Fibroblast of villous mesenchyme (primary cell): ENCODE measurements around the gene BNC2. TPM values are rescaled to one million over a fixed set of nuclear protein-coding genes. Genes with fewer than 3 reads are reported as not detected.

Experiments
- DNase-seq: peaks from one replicate; pipeline ENCODE4 v3.0.0-alpha.2; 2010; ENCODE audit warnings: low read depth
- H3K4me3 ChIP-seq: 2 replicates; pipeline ENCODE4 v1.5.1; 2011; ENCODE audit warnings: low read depth, mild to moderate bottlenecking, low read length
- total RNA-seq: library from RNA; depleted of rRNA; stranded (reverse); fragments of >200 nt; gene quantifications from 2 replicates; pipeline ENCODE4 v1.2.3, GENCODE V29; 2012
- TF ChIP-seq, protein P1 (sequence below): IDR thresholded peaks from 2 replicates; pipeline ENCODE4 v1.5.1; 2012; ENCODE audit warnings: low read depth, mild to moderate bottlenecking, low read length; ENCODE audit not compliant: insufficient read depth

BNC2 gene
- total RNA-seq, 1 donor = 33.7 TPM

DNA sequence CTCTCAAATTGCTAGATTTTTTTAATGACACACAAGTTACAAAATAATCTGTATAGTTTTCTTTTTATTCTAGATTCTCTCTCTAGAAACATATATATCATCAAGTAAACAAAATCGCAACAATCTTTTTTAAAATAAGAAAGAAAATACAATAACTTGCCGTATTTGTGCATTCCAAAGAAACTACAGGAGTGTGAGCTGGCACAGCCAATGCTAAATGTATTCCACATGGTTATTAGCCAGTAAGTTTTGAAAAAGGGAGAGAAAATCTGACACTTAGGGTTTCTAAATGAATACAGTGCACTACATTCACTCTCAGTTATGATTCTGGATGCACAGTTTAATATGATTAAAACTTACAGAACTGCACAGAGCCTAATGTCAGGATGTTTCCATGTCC is 117.9 kb downstream of the BNC2 start:
- DNase-seq = no peak
- TF ChIP-seq, protein P1, sequence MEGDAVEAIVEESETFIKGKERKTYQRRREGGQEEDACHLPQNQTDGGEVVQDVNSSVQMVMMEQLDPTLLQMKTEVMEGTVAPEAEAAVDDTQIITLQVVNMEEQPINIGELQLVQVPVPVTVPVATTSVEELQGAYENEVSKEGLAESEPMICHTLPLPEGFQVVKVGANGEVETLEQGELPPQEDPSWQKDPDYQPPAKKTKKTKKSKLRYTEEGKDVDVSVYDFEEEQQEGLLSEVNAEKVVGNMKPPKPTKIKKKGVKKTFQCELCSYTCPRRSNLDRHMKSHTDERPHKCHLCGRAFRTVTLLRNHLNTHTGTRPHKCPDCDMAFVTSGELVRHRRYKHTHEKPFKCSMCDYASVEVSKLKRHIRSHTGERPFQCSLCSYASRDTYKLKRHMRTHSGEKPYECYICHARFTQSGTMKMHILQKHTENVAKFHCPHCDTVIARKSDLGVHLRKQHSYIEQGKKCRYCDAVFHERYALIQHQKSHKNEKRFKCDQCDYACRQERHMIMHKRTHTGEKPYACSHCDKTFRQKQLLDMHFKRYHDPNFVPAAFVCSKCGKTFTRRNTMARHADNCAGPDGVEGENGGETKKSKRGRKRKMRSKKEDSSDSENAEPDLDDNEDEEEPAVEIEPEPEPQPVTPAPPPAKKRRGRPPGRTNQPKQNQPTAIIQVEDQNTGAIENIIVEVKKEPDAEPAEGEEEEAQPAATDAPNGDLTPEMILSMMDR = no peak
- no peak overlapping the region for H3K4me3 ChIP-seq

DNA sequence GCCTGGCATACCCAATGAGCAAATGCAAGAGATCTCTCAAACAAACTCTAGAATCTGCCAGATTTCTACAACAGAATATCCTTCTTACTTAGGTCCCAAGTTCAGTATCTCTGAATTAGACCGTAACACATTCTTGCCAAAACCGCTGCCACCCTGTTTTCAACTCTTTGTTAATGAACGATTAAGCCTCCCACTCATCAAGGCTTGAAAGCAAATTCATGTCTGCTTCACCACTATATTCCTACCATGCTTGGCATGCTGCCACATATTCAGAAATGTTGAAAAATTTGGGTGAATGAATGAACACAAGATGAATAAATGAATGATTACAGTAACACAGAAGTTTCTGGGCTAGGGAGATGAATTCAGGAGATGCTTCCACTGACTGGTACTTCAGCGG is 119.9 kb downstream of the BNC2 start:
- TF ChIP-seq, protein P1 = no peak

DNA sequence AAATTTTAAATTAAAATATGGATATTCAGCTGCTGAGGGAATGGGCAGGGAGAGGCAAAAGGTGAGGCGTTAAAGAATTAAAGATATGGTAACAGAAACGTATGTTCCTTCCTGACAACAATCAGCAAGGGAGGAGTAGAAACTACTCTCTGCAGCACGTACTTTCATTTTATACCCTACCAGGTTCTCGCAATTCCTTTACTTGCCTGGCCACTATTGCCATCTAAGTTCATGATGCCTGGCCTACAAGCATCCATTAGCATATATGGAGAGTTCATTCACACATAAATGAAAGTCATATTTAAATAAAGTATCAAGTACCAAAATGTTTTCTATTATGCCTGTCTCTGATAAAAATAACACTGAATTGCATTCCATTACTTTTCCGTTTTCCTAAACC is 125.1 kb downstream of the BNC2 start:
- H3K4me3 ChIP-seq = no peak overlapping the region
- TF ChIP-seq, protein P1 = no peak
- no peak for DNase-seq

More for the DNA sequence above, 119.9 kb downstream of the BNC2 start:
- no peak for DNase-seq
- no peak overlapping the region for H3K4me3 ChIP-seq

DNA sequence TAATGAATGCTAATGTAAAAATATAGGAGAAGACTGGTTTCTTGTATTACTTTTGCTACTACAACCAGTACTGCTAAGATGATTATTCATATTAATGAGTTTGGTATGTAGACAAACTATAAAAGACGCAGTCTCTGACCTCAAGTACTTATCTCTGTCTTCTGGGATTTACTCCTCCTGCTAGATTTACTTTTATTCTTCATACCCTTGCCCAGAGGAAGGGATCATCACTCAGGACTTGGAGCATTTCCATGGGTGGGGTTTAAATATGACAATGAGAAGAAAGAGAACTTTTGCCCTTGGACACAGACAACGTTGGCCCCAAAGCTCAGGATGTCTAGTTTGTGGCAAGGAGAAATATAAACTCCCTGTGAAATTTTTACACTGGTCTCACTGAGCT is 126.1 kb downstream of the BNC2 start:
- TF ChIP-seq, protein P1 = no peak
- peak; percentile 93 for DNase-seq

DNA sequence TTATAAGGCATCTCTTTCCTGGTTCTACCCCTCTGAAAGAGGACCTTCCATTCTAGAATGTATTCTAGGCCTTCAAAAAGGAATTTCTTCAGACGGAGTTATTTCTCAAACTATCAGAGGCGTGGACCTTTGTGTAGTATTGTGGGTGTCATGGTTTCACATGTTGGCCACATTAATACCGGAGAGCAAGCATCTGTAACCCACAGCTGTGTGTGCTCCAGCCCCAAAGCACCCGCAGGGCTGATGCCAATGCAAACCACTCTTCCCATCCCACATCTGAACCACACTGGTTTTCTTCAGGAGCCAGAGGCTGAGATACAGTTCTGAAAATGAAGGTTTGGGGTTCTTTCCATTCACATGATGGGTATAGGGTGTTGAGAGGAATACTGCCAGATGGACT is 127.1 kb downstream of the BNC2 start:
- DNase-seq = no peak
- no peak overlapping the region for H3K4me3 ChIP-seq
- TF ChIP-seq, protein P1 = no peak

More for the DNA sequence above, 126.1 kb downstream of the BNC2 start:
- no peak overlapping the region for H3K4me3 ChIP-seq

DNA sequence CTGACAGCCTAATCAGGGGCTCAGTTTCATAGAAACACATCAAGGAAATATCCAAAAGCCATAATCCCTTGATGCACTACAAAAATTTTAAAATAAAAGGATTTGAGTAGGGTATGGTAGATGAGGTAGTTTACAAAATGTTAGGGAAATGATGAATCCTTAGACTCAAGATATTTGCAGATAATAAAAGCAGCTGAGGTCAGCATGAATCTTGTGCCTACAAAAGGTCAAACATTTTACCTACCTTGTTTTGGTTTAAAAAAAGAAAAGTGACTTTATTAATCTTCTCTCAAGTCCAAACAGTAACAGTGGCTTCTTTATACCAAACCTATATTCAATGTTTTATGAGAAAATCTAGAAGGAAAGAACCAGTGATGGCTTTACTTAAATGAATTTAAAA is 135.5 kb downstream of the BNC2 start:
- no peak overlapping the region for H3K4me3 ChIP-seq
- TF ChIP-seq, protein P1 = no peak
- no peak for DNase-seq

DNA sequence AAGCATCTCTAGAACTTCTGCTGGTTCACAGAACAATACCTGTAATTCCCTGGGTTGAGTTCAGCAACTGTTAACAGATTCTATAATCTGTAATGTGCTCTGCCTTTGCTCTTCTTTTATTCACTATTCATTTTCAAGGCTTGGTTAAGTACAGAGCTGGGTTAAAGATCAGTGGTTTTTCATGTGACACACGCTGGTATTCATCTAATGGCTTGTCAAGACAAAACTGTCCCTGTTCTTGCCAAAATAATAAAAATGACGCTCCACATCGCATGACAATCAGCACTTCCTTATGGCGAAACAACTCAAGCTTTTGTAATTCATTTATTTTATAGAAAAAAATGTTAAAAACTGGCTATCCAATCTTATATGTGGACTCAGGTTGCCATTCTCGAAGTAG is 137.9 kb downstream of the BNC2 start:
- TF ChIP-seq, protein P1 = no peak
- DNase-seq = no peak
- H3K4me3 ChIP-seq = no peak overlapping the region
